ENCODE measurements around the gene ZFYVE28.
"Not testable (repeated sequence)": the region's sequence is repeated elsewhere in the genome, so short reads cannot be mapped to it uniquely, and the experiment has no call there.

Gene ZFYVE28

DNA sequence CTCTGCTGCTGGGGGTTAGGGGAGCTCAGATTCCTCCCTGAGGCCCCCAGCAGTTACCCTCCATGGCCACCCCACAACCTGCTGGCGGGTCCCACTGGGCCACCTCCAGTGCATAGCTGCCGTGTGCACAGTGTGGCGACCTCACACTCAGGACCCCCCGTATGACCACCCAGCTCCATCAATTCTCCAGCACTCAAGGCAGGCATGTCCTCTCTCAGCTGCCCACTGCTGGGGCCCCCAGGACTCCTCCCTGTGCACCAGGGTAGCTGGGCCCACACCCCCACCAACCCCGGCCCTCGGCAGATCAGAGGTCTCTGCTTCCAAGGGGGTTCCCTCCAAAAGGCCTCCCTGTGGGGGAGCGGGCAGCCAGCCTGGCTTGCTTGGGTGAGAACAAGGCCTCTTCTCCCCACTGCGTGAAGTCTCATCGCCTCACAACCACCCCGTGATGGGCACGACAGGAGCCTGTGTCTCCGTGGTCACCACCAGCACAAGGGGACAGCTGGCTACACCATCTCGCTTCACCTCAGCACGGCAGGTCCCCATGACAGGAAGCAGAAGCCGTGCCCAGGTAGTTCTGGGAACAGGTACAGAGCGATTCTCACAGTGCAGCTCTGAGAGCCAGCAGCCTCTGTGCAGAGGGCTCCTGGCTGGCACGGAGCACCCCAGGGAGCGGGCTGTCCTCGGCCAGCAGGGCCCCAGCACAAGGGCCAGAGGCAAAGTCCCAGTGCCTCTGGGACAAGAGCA lies 171.9 kb downstream of the ZFYVE28 start:
- no peak for DNase-seq

DNA sequence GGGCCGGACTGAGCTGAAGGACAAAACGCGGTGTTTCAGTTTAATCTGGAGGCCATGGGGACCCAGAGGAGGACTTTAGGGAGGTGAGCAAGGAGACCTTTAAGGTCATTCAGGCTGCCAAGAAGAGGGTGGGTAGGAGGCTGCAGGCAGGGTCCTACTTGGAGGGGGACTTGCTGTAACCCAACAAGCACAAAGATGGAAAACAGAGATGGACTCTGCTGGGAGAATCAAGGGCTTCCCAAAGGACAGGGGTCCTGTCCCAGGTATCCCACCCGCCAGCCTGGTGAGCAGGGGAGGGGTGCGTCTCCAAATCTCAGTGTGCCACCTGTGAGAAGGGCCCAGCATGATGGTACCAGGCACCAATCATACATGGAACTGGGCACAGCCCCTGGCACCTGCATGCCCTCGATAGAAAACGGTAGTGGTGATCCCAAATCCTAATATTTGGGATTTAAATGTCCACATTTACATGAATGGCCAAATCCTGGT lies 172.6 kb downstream of the ZFYVE28 start:
- no peak for DNase-seq

DNA sequence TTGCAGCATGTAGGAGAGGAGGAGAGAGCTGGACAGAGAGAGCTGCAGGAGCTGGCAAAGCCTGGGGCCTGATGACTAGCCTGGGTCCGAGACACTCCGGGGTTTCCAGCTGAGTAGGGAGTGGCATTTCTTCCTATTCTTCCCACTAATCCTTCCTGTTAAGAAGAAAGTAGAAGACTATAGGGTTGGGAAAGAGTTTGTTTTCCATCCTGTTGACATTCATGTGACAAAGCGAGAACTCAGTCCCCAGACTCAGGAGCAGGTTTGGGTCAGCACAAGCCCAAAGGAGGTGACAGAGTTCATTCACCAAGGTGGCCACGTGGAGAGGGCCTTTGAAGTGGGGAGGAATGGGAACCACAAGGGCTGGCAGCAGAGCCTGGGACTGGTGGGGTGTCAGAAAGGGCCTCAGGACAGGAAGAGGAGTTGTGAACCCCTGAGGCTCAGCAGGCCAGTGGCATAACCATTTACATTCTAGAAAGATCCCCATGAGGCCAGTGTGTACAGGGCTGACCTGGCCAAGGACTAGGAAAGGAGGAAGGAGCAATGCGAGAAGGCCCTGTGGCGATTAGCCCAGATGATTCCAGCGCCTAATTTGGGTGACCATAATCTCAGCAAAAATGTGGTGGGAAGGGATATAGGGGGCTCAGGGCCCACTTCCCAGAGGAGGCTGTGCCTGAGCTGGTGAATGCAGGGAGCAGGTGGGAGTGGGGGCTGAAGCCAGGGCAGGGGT lies 173.2 kb downstream of the ZFYVE28 start:
- DNase-seq, result no peak

DNA sequence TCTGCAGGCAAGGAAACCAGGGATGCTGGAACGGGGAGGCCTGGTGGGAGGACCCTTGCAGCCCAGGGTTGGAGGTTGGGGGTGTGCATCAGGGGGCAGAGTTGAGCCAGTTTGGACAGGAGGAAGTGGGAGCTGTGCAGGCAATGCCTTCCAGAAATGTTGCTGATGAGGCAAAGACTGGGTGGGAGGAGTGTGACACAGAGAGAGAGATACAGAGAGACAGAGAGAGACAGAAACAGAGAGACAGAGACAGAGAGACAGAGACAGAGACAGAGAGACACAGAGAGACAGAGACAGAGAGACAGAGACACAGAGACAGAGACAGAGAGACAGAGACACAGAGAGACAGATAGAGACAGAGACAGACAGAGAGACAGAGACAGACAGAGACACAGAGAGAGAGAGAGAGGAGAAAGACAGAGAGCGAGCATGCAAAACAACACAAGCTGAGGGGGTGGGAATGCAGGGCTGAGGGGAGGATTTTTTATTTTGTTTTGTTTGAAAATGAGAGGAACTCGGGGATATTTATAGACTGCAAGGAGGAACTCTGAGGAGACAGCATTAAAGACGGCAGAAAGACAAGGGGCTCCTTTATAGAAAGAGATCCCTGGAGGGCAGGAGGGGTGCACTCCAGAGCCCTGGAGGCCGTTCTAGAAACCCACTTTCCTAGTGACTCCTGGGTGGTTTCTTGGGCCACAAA lies 174.6 kb downstream of the ZFYVE28 start:
- DNase-seq, result no peak

DNA sequence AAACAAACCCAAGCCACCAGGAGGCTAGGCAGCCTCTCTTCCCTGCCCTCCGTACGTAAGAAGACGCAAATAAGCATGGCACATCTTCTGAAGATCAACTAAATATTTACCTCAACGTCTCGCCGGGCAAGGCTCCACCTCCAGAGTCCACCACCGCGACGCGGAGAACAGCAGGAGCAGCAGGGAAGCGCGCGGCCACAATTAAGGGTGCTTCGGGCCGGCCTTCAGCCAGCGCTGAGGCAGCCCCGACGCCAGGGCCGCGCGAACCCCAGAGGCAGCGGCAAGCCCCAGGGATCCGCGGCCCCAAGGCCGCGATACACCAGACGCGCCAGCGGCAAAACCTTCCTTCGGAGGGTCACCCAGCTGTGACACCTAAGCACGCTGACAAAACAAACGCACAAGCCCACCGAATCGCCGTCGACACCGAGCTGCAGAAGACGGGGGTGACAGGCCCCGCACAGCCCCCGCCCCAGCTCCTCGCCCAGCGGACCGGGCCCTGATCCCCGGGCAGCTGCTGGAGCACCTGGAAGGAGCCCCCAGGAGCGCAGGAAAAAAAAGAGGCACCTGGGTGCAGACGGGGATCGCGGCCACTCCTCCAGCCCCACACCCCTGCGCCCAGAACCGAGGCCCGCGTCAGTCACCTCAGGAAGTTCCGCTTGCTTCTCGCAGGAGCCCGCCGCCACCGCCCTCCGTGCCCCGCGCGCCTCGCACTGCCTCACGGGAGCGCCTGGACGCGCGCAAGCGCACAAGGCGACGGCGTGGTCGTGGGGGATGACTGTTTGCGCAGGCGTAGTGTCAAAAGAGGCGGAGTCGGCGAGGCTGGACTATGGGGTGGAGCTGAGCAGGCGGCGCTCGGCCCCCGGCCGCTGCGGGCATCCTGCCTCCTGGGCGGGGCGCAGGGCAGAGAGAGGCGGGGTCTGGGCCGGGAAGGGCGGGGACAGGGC lies 176.8 kb downstream of the ZFYVE28 start, which contains the start of the genes HAUS3 and POLN:
Gene HAUS3 (minus strand): TSS at position 712 of the 944 bp plus-strand sequence. CDS start 1,175 bp downstream, outside the sequence.
Gene POLN (minus strand): TSS at position 712 of the 944 bp plus-strand sequence. CDS start 12,890 bp downstream, outside the sequence.
- peak; percentile 98 for DNase-seq

DNA sequence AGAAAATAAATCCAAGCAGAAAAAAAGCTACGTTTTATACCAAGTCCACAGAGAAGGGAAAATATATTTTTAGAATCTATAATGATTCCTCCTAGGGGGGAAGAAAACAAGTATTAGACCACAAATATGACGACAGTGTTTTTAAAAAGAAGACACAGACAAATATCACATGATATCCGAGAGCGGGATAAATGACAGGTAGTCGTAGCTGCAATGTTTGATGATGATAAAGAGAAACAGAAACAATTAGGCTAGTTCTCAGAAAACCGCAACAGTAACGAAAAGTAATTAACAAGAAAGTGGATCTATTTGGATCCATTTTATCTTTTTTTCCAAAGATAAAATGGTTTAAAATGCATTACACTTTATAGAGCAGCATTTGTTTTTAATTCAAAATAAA lies 177.4 kb downstream of the ZFYVE28 start:
- DNase-seq, result no peak

DNA sequence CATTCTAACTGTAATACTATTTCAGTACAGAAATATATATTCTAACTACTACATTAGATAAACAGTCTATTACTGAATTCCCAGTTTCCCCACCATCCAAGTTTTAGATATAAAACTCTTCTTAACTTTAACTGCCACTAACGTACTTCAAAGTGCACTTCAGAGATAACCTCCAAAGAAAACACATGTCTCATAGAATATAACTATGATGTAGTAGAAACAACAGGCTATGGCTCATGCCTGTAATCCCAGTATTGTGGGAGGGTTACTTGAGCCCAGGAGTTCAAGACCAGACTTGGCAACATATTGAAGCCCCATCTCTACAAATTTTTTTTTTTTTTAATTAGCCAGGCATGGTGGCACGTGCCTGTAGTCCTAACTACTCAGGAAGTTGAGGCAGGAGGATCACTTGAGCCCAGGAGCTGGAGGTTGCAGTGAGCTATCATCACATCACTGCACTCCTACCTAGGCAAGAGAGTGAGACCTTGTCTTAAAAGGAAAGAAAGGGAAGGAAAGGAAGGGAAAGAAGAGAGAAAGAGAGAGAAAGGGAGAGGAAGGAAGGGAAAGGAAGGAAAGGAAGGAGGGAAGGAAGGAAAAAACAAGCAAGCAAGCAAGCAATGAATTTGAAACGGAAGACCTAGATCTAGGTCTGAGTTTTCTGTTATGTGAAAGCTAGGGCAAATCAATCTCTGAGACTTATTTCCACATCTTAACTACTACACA lies 181.3 kb downstream of the ZFYVE28 start:
- DNase-seq, result no peak

DNA sequence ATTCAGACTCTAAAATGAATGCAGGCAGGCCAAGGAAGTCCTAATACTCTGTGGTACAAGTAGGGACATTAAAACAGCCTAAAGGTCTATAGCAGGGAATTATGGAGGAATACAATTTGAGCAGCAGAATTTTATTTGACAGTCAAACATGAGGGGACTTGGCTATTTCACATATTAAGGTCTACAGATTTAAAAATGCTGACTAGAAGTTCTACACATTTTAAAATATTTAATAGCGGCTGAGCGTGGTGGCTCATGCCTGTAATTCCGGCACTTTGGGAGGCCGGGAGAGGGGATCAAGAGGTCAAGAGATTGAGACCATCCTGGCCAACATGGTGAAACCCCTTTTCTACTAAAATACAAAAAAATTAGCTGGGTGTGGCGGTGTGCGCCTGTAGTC lies 187.4 kb downstream of the ZFYVE28 start:
- no peak for DNase-seq

DNA sequence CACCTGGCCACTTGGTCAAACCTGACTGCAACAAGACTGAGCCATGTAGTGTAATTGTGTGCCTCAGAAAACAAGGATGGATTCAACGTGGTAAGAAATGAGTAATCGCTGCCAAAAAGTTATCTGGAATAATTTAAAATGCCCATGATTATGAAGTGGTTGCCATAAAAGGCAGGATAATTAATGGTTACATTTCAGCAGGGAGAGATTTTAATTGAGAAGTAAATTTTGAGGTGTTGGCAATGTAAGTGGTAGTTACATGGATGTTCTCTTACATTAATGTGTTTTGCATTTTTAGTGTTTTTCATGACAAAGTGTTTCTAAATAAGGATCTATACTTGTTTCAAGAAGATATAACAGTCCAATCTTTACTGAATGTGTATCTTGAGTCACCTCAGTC lies 192.2 kb downstream of the ZFYVE28 start:
- DNase-seq, result no peak

DNA sequence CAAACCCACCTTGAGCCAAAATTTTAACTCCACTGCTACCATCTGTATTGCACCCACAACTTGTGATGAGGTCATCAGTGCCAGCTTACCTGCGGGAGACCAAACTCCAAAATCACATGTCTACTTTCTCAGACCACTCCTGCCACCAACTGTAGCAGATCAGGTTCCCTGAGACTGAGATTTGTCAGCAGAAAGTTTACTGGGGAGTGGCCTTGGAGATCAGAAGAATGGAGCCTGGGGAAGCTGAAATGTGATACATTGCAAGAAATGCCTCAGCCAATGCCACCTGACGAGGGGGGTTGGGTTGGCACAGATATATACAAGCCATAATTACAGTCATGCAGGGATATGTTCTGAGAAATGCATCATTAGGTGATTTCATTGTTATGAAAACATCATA lies 195.6 kb downstream of the ZFYVE28 start:
- no peak for DNase-seq

DNA sequence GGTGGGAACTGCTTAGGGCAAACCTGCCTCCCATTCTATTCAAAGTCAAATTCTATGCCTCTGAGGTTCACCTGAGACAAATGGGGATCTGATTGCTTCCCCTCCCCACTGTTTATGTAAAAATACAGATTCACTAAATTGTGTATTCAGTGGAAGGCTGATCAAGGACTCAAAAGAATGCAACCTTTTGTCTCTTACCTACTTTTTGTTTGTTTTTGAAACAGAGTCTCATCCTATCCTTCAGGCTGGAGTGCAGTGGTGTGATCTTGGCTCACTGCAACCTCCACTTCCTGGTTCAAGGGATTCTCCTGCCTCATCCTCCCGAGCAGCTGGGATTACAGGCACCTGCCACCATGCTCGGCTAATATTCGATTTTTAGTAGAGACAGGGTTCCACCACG lies 197.1 kb downstream of the ZFYVE28 start:
- DNase-seq, result not testable (repeated sequence)

DNA sequence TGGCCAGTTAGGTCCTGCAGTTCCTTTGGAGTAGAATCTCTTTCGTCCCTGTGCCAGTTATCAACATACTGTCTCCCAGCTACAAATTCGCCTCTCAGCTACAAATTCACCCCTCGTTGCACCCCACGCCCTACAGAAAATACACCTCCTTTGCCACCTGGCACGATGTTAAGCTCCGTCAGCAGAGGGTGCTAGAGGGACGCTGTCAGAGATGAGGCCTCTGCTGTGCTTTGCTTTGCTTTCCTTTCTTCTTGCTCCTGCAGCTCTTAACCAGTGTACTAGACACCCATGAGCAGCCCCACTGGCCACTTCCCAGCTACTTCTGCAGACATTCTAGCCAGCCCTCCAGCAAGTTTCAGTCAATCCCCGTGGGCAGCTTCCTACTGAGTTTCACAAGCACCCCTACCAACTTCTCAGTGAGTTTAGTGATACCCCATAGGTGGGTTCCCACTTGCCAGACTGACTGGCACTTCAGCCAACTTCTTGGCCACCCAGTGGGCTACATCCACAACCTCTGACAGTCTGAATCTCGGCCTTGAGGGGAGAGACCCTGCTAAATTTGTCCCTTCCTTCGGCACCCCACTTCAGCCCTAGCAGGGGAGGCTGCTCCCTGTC lies 198.3 kb downstream of the ZFYVE28 start:
- DNase-seq, result peak; percentile 79 to 82
